IMR-90 (cell line): Measurements from ENCODE around the gene GON7. TPM values are rescaled to one million over a fixed set of nuclear protein-coding genes. Genes with fewer than 3 reads are reported as not detected.
A peak's percentile ranks its signal among the peaks of the same experiment; 100 is the strongest.

Experiments
- ATAC-seq: fragments of 200-7000 bp; cut with Tn5 transposase; 2 replicates; pipeline ENCODE4 v1.9.1; 2020; ENCODE audit warnings: low read depth, mild to moderate bottlenecking, moderate library complexity
- BruUV-seq: library from RNA; stranded (reverse); fragments of 400-500 nt; replicated peaks from 2 replicates; lab custom pipeline; 2021; lab: Mats Ljungman, UMichigan
- CTCF ChIA-PET: fragments of 300-600 bp; formaldehyde crosslinking; extraction: SDS; loops from one replicate; lab custom pipeline; 2021; ENCODE audit warnings: antibody characterized with exemption; lab: Yijun Ruan, JAX
- POLR2A ChIA-PET: fragments of 300-600 bp; sonication (Branson Sonifier 250); formaldehyde crosslinking; loops from one replicate; lab custom pipeline; 2022; ENCODE audit warnings: antibody characterized with exemption; ENCODE audit not compliant: unreplicated experiment; lab: Charles Lee
- DNase-seq: peaks from one replicate; pipeline ENCODE4 v3.0.0; 2013
- H2AFZ ChIP-seq: replicated peaks from 2 replicates; pipeline ENCODE3; 2013; ENCODE audit warnings: low read length, mild to moderate bottlenecking; ENCODE audit not compliant: poor library complexity
- H2AK5ac ChIP-seq: 2 replicates; pipeline ENCODE4 v1.6.1; 2013; ENCODE audit warnings: low read depth, low read length, inconsistent platforms
- H2AK9ac ChIP-seq: replicated peaks from 2 replicates; pipeline ENCODE3; 2013; ENCODE audit warnings: mild to moderate bottlenecking, low read depth, low read length, moderate library complexity; ENCODE audit not compliant: poor library complexity
- H2BK120ac ChIP-seq: 2 replicates; pipeline ENCODE4 v1.6.1; 2013; ENCODE audit warnings: low read depth, low read length, inconsistent platforms
- H2BK15ac ChIP-seq: 3 replicates; pipeline ENCODE4 v1.6.1; 2013; ENCODE audit warnings: low read depth, low read length, inconsistent platforms
- H2BK20ac ChIP-seq: 2 replicates; pipeline ENCODE4 v1.6.1; 2013; ENCODE audit warnings: low read depth, mild to moderate bottlenecking, inconsistent platforms, low read length, moderate library complexity
- H2BK5ac ChIP-seq: 2 replicates; pipeline ENCODE4 v1.6.1; 2013; ENCODE audit warnings: mild to moderate bottlenecking, low read depth, low read length, inconsistent platforms; ENCODE audit not compliant: poor library complexity, severe bottlenecking
- H3K14ac ChIP-seq: replicated peaks from 2 replicates; pipeline ENCODE4 v1.6.1; 2013; ENCODE audit warnings: low read depth, low read length, inconsistent platforms
- H3K18ac ChIP-seq: 2 replicates; pipeline ENCODE4 v1.6.1; 2013; ENCODE audit warnings: low read depth, low read length, control low read depth
- H3K23ac ChIP-seq: 2 replicates; pipeline ENCODE4 v1.6.1; 2013; ENCODE audit warnings: low read depth, low read length, inconsistent platforms
- H3K27ac ChIP-seq: 2 replicates; pipeline ENCODE4 v1.5.1; 2013; ENCODE audit warnings: mild to moderate bottlenecking, control low read depth, low read length; ENCODE audit not compliant: insufficient read depth
- H3K27me3 ChIP-seq: 2 replicates; pipeline ENCODE4 v1.6.1; 2013; ENCODE audit warnings: low read length; ENCODE audit not compliant: control insufficient read depth, insufficient read depth
- H3K36me3 ChIP-seq: 2 replicates; pipeline ENCODE4 v1.6.1; 2013; ENCODE audit warnings: low read length, mixed read lengths; ENCODE audit not compliant: control insufficient read depth, insufficient read depth
- H3K4ac ChIP-seq: 2 replicates; pipeline ENCODE4 v1.6.1; 2013; ENCODE audit warnings: low read depth, low read length, inconsistent platforms
- H3K4me1 ChIP-seq: 2 replicates; pipeline ENCODE4 v1.6.1; 2013; ENCODE audit warnings: low read length, mixed read lengths; ENCODE audit not compliant: control insufficient read depth, insufficient read depth
- H3K4me2 ChIP-seq: 2 replicates; pipeline ENCODE4 v1.6.1; 2013; ENCODE audit warnings: low read depth, mild to moderate bottlenecking, control low read depth, low read length, moderate library complexity
- H3K4me3 ChIP-seq: 2 replicates; pipeline ENCODE4 v1.5.1; 2013; ENCODE audit warnings: low read depth, mild to moderate bottlenecking, control low read depth, low read length, moderate library complexity; ENCODE audit not compliant: insufficient read depth
- H3K56ac ChIP-seq: 2 replicates; pipeline ENCODE4 v1.6.1; 2013; ENCODE audit warnings: low read length, inconsistent platforms; ENCODE audit not compliant: insufficient read depth; ENCODE audit errors: extremely low read depth
- H3K79me1 ChIP-seq, 2 experiments: 2 replicates each; pipeline ENCODE4 v1.6.1; 2013; ENCODE audit warnings: low read length in 2 of 2, inconsistent platforms in 1 of 2, low read depth in 1 of 2
- H3K9ac ChIP-seq: 2 replicates; pipeline ENCODE4 v1.6.1; 2013; ENCODE audit warnings: low read depth, low read length, control low read depth
- H3K9me1 ChIP-seq: 2 replicates; pipeline ENCODE4 v1.6.1; 2013; ENCODE audit warnings: low read length, inconsistent platforms; ENCODE audit not compliant: insufficient read depth
- H3K9me3 ChIP-seq: 2 replicates; pipeline ENCODE4 v1.6.1; 2013; ENCODE audit warnings: low read length; ENCODE audit not compliant: control insufficient read depth, insufficient read depth
- H4K20me1 ChIP-seq: 2 replicates; pipeline ENCODE4 v1.6.1; 2013; ENCODE audit warnings: low read length, inconsistent platforms; ENCODE audit not compliant: insufficient read depth
- H4K5ac ChIP-seq: 2 replicates; pipeline ENCODE4 v1.6.1; 2013; ENCODE audit warnings: mild to moderate bottlenecking, low read depth, low read length, control low read depth
- H4K8ac ChIP-seq, 2 experiments: 2 replicates each; pipeline ENCODE4 v1.6.1; 2013; ENCODE audit warnings: low read depth in 2 of 2, low read length in 2 of 2, control low read depth in 1 of 2, inconsistent platforms in 1 of 2
- H4K91ac ChIP-seq: 2 replicates; pipeline ENCODE4 v1.6.1; 2013; ENCODE audit warnings: low read depth, low read length, inconsistent platforms; ENCODE audit not compliant: insufficient read depth
- BHLHE40 ChIP-seq: fragments of 150-350 bp; IDR thresholded peaks from 2 replicates; pipeline ENCODE4 v1.6.1; 2016; ENCODE audit warnings: mild to moderate bottlenecking, low read depth, low read length
- CEBPB ChIP-seq: IDR thresholded peaks from 2 replicates; pipeline ENCODE4 v1.6.1; 2012; ENCODE audit warnings: low read depth, low read length, improper control_type of control experiment
- CHD1 ChIP-seq: IDR thresholded peaks from 2 replicates; pipeline ENCODE4 v1.6.1; 2012; ENCODE audit warnings: low read depth, low read length, improper control_type of control experiment
- FOS ChIP-seq: fragments of 150-350 bp; IDR thresholded peaks from 2 replicates; pipeline ENCODE4 v1.6.1; 2016; ENCODE audit warnings: low read depth, low read length
- MAFK ChIP-seq: IDR thresholded peaks from 2 replicates; pipeline ENCODE4 v1.6.1; 2012; ENCODE audit warnings: low read depth, low read length, improper control_type of control experiment
- MAZ ChIP-seq: IDR thresholded peaks from 2 replicates; pipeline ENCODE4 v1.6.1; 2012; ENCODE audit warnings: low read depth, mild to moderate bottlenecking, low read length, improper control_type of control experiment, moderate library complexity, borderline replicate concordance
- MXI1 ChIP-seq: IDR thresholded peaks from 2 replicates; pipeline ENCODE4 v1.6.1; 2012; ENCODE audit warnings: low read depth, mild to moderate bottlenecking, low read length, moderate library complexity, borderline replicate concordance
- NFE2L2 ChIP-seq: fragments of 150-350 bp; IDR thresholded peaks from 2 replicates; pipeline ENCODE4 v1.6.1; 2016; ENCODE audit warnings: low read depth, mild to moderate bottlenecking, low read length
- POLR2A ChIP-seq: IDR thresholded peaks from 2 replicates; pipeline ENCODE4 v1.6.1; 2012; ENCODE audit warnings: mild to moderate bottlenecking, low read depth, low read length
- RAD21 ChIP-seq: IDR thresholded peaks from 2 replicates; pipeline ENCODE4 v1.6.1; 2012; ENCODE audit warnings: low read length, improper control_type of control experiment
- RCOR1 ChIP-seq: IDR thresholded peaks from 2 replicates; pipeline ENCODE4 v1.6.1; 2012; ENCODE audit warnings: mild to moderate bottlenecking, low read length, improper control_type of control experiment; ENCODE audit not compliant: insufficient replicate concordance
- RFX5 ChIP-seq: IDR thresholded peaks from 2 replicates; pipeline ENCODE4 v1.8.0; 2012; ENCODE audit warnings: low read depth, mild to moderate bottlenecking, low read length, moderate library complexity
- SMC3 ChIP-seq: fragments of 150-350 bp; IDR thresholded peaks from 2 replicates; pipeline ENCODE4 v1.6.1; 2016; ENCODE audit warnings: low read depth, mild to moderate bottlenecking, antibody characterized with exemption, low read length, moderate library complexity
- WGBS, 2 experiments: methylation state at CpG; one replicate each; pipeline versions ENCODE4 v1.1.5 to v1.1.7; 2013; ENCODE audit warnings: missing lambda C conversion rate in 2 of 2; ENCODE audit not compliant: insufficient read length in 1 of 2; ENCODE audit errors: extremely low coverage in 2 of 2; 5-methylcytosine and 5-hydroxymethylcytosine counted together
- dilution Hi-C: fragments of 300-500 bp; cut with HindIII; formaldehyde crosslinking; loops from one replicate; pipeline ENCODE4 v1.14.3; 2018; ENCODE audit warnings: low sequenced_read_pairs; ENCODE audit not compliant: unreplicated experiment
- in situ Hi-C: fragments of 300-500 bp; cut with MboI; formaldehyde crosslinking; loops from 3 replicates; pipeline ENCODE4 v1.14.3; 2019; ENCODE audit warnings: low sequenced_read_pairs, inconsistent platforms, mixed read lengths
- intact Hi-C: fragments of 100-400 bp; cut with micrococcal nuclease; formaldehyde crosslinking; loops from 2 replicates; pipeline ENCODE4 v1.10.0; 2022
- polyA plus RNA-seq, 3 experiments: library from polyadenylated mRNA; depleted of rRNA; stranded (reverse); fragments of >200 nt; gene quantifications; 2 replicates each; pipeline ENCODE4 v1.2.3, GENCODE V29; 2012; ENCODE audit warnings: low replicate concordance in 1 of 3
- total RNA-seq: library from RNA; depleted of rRNA; stranded (reverse); fragments of >200 nt; gene quantifications from 2 replicates; pipeline ENCODE4 v1.2.3, GENCODE V29; 2012
- TF ChIP-seq, protein P1 (sequence below): fragments of 150-350 bp; IDR thresholded peaks from 2 replicates; pipeline ENCODE4 v1.6.1; 2016; ENCODE audit warnings: low read depth, mild to moderate bottlenecking, low read length, moderate library complexity, borderline replicate concordance
- TF ChIP-seq, protein P2 (sequence below): fragments of 150-350 bp; IDR thresholded peaks from 2 replicates; pipeline ENCODE4 v1.6.1; 2017; ENCODE audit warnings: mild to moderate bottlenecking, antibody characterized with exemption, low read length, low read depth
- TF ChIP-seq, protein P3 (sequence below): conservative IDR thresholded peaks from 2 replicates; pipeline ENCODE4 v1.5.1; 2012; ENCODE audit warnings: mild to moderate bottlenecking, low read depth, low read length, improper control_type of control experiment

GON7 gene
- total and polyA plus RNA-seq, 2 of the 4 experiments (the other 2 are of a cell fraction), result 4.3 to 7.8 TPM

DNA sequence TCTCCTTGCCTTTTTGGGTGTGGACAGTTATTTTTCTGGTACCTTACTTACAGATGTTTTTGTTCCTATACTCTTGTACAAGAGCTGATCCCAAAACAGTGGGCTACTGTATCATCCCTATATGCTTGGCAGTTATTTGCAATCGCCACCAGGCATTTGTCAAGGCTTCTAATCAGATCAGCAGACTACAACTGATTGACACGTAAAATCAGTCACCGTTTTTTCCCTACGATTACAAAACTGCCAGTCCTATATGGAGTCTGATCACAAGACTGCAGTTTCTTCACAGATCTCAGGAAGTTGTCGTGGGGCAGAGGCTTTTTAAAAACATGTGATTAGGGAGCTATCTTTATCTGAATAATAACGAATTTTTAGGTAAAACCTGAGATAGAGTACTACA lies 20.4 kb downstream of the GON7 start:
- CTCF ChIA-PET, result no interaction called here
- no peak overlapping the region for H2BK15ac ChIP-seq
- no peak overlapping the region for H2AK5ac ChIP-seq
- intact Hi-C loops, result no loop called here
- TF ChIP-seq MAFK, result no peak
- TF ChIP-seq CHD1, result no peak
- TF ChIP-seq CEBPB, result no peak
- TF ChIP-seq MAZ, result no peak
- TF ChIP-seq, protein P1, sequence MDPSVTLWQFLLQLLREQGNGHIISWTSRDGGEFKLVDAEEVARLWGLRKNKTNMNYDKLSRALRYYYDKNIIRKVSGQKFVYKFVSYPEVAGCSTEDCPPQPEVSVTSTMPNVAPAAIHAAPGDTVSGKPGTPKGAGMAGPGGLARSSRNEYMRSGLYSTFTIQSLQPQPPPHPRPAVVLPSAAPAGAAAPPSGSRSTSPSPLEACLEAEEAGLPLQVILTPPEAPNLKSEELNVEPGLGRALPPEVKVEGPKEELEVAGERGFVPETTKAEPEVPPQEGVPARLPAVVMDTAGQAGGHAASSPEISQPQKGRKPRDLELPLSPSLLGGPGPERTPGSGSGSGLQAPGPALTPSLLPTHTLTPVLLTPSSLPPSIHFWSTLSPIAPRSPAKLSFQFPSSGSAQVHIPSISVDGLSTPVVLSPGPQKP, result no peak
- TF ChIP-seq, protein P2, sequence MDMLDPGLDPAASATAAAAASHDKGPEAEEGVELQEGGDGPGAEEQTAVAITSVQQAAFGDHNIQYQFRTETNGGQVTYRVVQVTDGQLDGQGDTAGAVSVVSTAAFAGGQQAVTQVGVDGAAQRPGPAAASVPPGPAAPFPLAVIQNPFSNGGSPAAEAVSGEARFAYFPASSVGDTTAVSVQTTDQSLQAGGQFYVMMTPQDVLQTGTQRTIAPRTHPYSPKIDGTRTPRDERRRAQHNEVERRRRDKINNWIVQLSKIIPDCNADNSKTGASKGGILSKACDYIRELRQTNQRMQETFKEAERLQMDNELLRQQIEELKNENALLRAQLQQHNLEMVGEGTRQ, result no peak
- no peak for TF ChIP-seq SMC3
- TF ChIP-seq NFE2L2, result no peak
- TF ChIP-seq RFX5, result no peak
- TF ChIP-seq RCOR1, result no peak
- no peak for TF ChIP-seq MXI1
- TF ChIP-seq POLR2A, result no peak
- no peak for TF ChIP-seq BHLHE40
- TF ChIP-seq, protein P3, sequence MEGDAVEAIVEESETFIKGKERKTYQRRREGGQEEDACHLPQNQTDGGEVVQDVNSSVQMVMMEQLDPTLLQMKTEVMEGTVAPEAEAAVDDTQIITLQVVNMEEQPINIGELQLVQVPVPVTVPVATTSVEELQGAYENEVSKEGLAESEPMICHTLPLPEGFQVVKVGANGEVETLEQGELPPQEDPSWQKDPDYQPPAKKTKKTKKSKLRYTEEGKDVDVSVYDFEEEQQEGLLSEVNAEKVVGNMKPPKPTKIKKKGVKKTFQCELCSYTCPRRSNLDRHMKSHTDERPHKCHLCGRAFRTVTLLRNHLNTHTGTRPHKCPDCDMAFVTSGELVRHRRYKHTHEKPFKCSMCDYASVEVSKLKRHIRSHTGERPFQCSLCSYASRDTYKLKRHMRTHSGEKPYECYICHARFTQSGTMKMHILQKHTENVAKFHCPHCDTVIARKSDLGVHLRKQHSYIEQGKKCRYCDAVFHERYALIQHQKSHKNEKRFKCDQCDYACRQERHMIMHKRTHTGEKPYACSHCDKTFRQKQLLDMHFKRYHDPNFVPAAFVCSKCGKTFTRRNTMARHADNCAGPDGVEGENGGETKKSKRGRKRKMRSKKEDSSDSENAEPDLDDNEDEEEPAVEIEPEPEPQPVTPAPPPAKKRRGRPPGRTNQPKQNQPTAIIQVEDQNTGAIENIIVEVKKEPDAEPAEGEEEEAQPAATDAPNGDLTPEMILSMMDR, result no peak
- TF ChIP-seq FOS, result no peak
- no peak for TF ChIP-seq RAD21
- dilution Hi-C loops, result no loop called here
- H4K8ac ChIP-seq, result no peak overlapping the region
- H4K5ac ChIP-seq, result no peak overlapping the region
- H3K56ac ChIP-seq, result no peak overlapping the region
- in situ Hi-C loops, result no loop called here
- H3K79me1 ChIP-seq, result peaks cover 16 to 33% of the 10 kb centered on the region in 2 experiments
- H2BK5ac ChIP-seq, result no peak overlapping the region
- no peak overlapping the region for H2AK9ac ChIP-seq
- no peak overlapping the region for H3K27ac ChIP-seq
- no peak overlapping the region for H3K4me2 ChIP-seq
- no peaks in the 10 kb centered on the region for H3K27me3 ChIP-seq
- H4K91ac ChIP-seq, result no peak overlapping the region
- no peak overlapping the region for H3K14ac ChIP-seq
- H2BK120ac ChIP-seq, result no peak overlapping the region
- no peak overlapping the region for H3K18ac ChIP-seq
- H3K4me1 ChIP-seq, result no peaks in the 10 kb centered on the region
- peaks cover 6% of the 10 kb centered on the region; the same call in 1 of the 2 replicates for H3K36me3 ChIP-seq
- H3K23ac ChIP-seq, result no peak overlapping the region
- POLR2A ChIA-PET, result no interaction called here
- H3K4me3 ChIP-seq, result no peak overlapping the region
- WGBS, 2 experiments, result 100% methylated on average over 2 of the region's 6 CpGs; no CpG with 5 or more reads in 1 of the 2 experiments
- no peak overlapping the region for H2AFZ ChIP-seq
- no peak for ATAC-seq
- H2BK20ac ChIP-seq, result no peak overlapping the region
- DNase-seq, result no peak
- H3K9ac ChIP-seq, result no peak overlapping the region
- BruUV-seq, result TSS peak; percentile 63
- H3K4ac ChIP-seq, result no peak overlapping the region
- no peaks in the 10 kb centered on the region; the same call in 1 of the 2 replicates for H3K9me1 ChIP-seq
- no peaks in the 10 kb centered on the region for H3K9me3 ChIP-seq
- H4K20me1 ChIP-seq, result no peaks in the 10 kb centered on the region; the same call in 1 of the 2 replicates
